Hematopoietic multipotent progenitor cell (in vitro differentiated cells): ENCODE measurements around the gene GRID2. TPM values are rescaled to one million over a fixed set of nuclear protein-coding genes. Genes with fewer than 3 reads are reported as not detected.

Source experiments
- small RNA-seq: library from RNA; depleted of rRNA; stranded (forward); fragments of <200 nt; gene quantifications from one replicate; pipeline ENCODE3, GENCODE V24; 2012
- total RNA-seq: library from RNA; depleted of rRNA; stranded (reverse); fragments of >200 nt; gene quantifications from one replicate; pipeline ENCODE4 v1.2.3, GENCODE V29; 2012

The GRID2 gene
- total RNA-seq, 1 donor: not detected

Small RNA genes within 50 kb of the gene (small RNA-seq; reads per million reads assigned to genes)
- gene RNA5SP164: not detected
